ENCODE measurements around the gene EFHC1. TPM values are rescaled to one million over a fixed set of nuclear protein-coding genes. Genes with fewer than 3 reads are reported as not detected.

Gene EFHC1
- total and polyA plus RNA-seq, 2 of the 13 experiments (the other 11 are each of a cell fraction or from before 2014, with no cell fraction given) = 23.4 to 29.5 TPM

DNA sequence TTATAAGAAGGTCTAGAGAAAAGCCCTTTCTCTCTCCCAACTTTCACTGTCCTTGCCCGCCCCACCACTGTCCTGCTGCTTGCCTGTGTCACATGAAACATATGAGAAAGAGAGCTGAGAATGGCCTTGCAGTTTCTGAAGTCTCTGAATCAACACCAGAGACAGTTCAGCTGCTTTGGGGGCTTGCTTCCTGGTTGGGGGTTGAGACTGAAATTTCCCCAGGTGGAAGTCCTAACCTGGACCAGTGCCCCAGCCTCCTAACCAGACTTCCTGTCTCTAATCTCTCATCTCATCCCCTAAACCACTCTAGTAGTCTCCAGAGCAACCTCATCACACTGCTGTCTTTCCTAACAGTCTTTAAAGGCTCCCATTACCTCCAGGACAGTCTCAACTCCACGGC, 146.1 kb downstream of the EFHC1 start:
- H3K4me3 ChIP-seq (replicated peaks in 1 of 3; ENCODE audit: insufficient read depth in 1 of 3, low read depth in 2 of 3, low read length in 3 of 3) = no peak overlapping the region
- BruUV-seq (replicated peaks) = no TSS peak
- ATAC-seq (no peak), FAIRE-seq (no peak), DNase-seq (ENCODE audit: low spot score) (no peak)
- peaks cover 8 to 32% of the 10 kb centered on the region in 2 experiments for H3K36me3 ChIP-seq (replicated peaks in 1 of 2; ENCODE audit: control insufficient read depth in 1 of 2, insufficient read depth in 2 of 2, low read length in 2 of 2)
- in situ Hi-C loops (cut with HindIII; ENCODE audit: extremely low pct_ligation_motif_present, low pct_unique_long_range_greater_than_20kb) = no loop called here
- ChIA-PET POLR2A (interaction anchor here (1.2 to 3.0 kb wide), 7 partner anchors 10 to 146 kb away, joined by 4 to 14 read pairs (median 8); partner anchors contain the start of genes EFHC1 and TRAM2), CTCF (ENCODE audit: low intra/inter-chr PET ratio, low total read pairs) (no interaction called here)
- no peak overlapping the region for H2AFZ ChIP-seq (ENCODE audit: low read length)
- no peak overlapping the region; the same call in 1 of the 2 replicates for H3K4me2 ChIP-seq (ENCODE audit: low read depth, low read length)
- no peaks in the 10 kb centered on the region for H3K9me3 ChIP-seq (ENCODE audit: low read length)
- WGBS (ENCODE audit: low lambda C conversion rate) = 57% methylated on average over 2 of the region's 2 CpGs
- intact Hi-C loops (cut with micrococcal nuclease; ENCODE audit: unreplicated experiment) = no loop called here
- H3K27me3 ChIP-seq (ENCODE audit: control insufficient read depth in 1 of 2, insufficient read depth in 2 of 2, low read length in 2 of 2) = no peaks in the 10 kb centered on the region
- no peak overlapping the region for H3K9ac ChIP-seq (ENCODE audit: insufficient read depth, low read depth, low read length)
- peak overlapping the region; percentile 1 for H3K27ac ChIP-seq (ENCODE audit: extremely low read length, insufficient read depth, low read length)
- peaks cover 62% of the 10 kb centered on the region for H4K20me1 ChIP-seq (ENCODE audit: insufficient read depth, low read length)
- H3K4me1 ChIP-seq (ENCODE audit: insufficient read depth, low read length) = peaks cover 97% of the 10 kb centered on the region
- H3K79me2 ChIP-seq (ENCODE audit: insufficient read depth, low read length) = peaks cover 97% of the 10 kb centered on the region
- no peak for TF ChIP-seq MED13 (CRISPR knock-in tag; IDR thresholded peaks at IDR 0.05)
- no peak for TF ChIP-seq ZNF550 (CRISPR knock-in tag; IDR thresholded peaks at IDR 0.05; ENCODE audit: borderline replicate concordance)
- TF ChIP-seq HNRNPL (IDR thresholded peaks at IDR 0.05; ENCODE audit: low read depth, low read length) = no peak
- no peak for TF ChIP-seq SETDB1 (CRISPR knock-in tag; IDR thresholded peaks at IDR 0.05; ENCODE audit: borderline replicate concordance)
- TF ChIP-seq, protein P1, sequence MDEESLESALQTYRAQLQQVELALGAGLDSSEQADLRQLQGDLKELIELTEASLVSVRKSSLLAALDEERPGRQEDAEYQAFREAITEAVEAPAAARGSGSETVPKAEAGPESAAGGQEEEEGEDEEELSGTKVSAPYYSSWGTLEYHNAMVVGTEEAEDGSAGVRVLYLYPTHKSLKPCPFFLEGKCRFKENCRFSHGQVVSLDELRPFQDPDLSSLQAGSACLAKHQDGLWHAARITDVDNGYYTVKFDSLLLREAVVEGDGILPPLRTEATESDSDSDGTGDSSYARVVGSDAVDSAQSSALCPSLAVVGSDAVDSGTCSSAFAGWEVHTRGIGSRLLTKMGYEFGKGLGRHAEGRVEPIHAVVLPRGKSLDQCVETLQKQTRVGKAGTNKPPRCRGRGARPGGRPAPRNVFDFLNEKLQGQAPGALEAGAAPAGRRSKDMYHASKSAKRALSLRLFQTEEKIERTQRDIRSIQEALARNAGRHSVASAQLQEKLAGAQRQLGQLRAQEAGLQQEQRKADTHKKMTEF (CRISPR knock-in tag; IDR thresholded peaks at IDR 0.05) = no peak
- no peak for TF ChIP-seq TBX2 (CRISPR knock-in tag; IDR thresholded peaks at IDR 0.05; ENCODE audit: borderline replicate concordance)
- TF ChIP-seq NFKBIZ (CRISPR knock-in tag; IDR thresholded peaks at IDR 0.05) = no peak
- no peak for TF ChIP-seq IRX3 (CRISPR knock-in tag; IDR thresholded peaks at IDR 0.05; ENCODE audit: borderline replicate concordance, low read depth)
- TF ChIP-seq, protein P2, sequence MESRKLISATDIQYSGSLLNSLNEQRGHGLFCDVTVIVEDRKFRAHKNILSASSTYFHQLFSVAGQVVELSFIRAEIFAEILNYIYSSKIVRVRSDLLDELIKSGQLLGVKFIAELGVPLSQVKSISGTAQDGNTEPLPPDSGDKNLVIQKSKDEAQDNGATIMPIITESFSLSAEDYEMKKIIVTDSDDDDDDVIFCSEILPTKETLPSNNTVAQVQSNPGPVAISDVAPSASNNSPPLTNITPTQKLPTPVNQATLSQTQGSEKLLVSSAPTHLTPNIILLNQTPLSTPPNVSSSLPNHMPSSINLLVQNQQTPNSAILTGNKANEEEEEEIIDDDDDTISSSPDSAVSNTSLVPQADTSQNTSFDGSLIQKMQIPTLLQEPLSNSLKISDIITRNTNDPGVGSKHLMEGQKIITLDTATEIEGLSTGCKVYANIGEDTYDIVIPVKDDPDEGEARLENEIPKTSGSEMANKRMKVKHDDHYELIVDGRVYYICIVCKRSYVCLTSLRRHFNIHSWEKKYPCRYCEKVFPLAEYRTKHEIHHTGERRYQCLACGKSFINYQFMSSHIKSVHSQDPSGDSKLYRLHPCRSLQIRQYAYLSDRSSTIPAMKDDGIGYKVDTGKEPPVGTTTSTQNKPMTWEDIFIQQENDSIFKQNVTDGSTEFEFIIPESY (CRISPR knock-in tag; IDR thresholded peaks at IDR 0.05) = no peak
- no peak for TF ChIP-seq ZKSCAN5 (CRISPR knock-in tag; IDR thresholded peaks at IDR 0.05)
- no peak for TF ChIP-seq ZC3H13 (CRISPR knock-in tag; IDR thresholded peaks at IDR 0.05)
- no peak for TF ChIP-seq SATB2 (CRISPR knock-in tag; IDR thresholded peaks at IDR 0.05)
- TF ChIP-seq, protein P3, sequence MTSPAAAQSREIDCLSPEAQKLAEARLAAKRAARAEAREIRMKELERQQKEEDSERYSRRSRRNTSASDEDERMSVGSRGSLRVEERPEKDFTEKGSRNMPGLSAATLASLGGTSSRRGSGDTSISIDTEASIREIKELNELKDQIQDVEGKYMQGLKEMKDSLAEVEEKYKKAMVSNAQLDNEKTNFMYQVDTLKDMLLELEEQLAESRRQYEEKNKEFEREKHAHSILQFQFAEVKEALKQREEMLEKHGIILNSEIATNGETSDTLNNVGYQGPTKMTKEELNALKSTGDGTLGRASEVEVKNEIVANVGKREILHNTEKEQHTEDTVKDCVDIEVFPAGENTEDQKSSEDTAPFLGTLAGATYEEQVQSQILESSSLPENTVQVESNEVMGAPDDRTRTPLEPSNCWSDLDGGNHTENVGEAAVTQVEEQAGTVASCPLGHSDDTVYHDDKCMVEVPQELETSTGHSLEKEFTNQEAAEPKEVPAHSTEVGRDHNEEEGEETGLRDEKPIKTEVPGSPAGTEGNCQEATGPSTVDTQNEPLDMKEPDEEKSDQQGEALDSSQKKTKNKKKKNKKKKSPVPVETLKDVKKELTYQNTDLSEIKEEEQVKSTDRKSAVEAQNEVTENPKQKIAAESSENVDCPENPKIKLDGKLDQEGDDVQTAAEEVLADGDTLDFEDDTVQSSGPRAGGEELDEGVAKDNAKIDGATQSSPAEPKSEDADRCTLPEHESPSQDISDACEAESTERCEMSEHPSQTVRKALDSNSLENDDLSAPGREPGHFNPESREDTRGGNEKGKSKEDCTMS (CRISPR knock-in tag; conservative IDR thresholded peaks at IDR 0.05) = no peak
- TF ChIP-seq ZNF382 (CRISPR knock-in tag; IDR thresholded peaks at IDR 0.05; ENCODE audit: borderline replicate concordance) = no peak
- no peak for TF ChIP-seq NFKB2 (CRISPR knock-in tag; IDR thresholded peaks at IDR 0.05; ENCODE audit: borderline replicate concordance)
- TF ChIP-seq, protein P4, sequence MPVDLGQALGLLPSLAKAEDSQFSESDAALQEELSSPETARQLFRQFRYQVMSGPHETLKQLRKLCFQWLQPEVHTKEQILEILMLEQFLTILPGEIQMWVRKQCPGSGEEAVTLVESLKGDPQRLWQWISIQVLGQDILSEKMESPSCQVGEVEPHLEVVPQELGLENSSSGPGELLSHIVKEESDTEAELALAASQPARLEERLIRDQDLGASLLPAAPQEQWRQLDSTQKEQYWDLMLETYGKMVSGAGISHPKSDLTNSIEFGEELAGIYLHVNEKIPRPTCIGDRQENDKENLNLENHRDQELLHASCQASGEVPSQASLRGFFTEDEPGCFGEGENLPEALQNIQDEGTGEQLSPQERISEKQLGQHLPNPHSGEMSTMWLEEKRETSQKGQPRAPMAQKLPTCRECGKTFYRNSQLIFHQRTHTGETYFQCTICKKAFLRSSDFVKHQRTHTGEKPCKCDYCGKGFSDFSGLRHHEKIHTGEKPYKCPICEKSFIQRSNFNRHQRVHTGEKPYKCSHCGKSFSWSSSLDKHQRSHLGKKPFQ (CRISPR knock-in tag; IDR thresholded peaks at IDR 0.05; ENCODE audit: insufficient replicate concordance) = no peak
